Smooth muscle cell (in vitro differentiated cells): Measurements from ENCODE around the gene PAIP2. TPM values are rescaled to one million over a fixed set of nuclear protein-coding genes. Genes with fewer than 3 reads are reported as not detected.
"Not testable (repeated sequence)": the region's sequence is repeated elsewhere in the genome, so short reads cannot be mapped to it uniquely, and the experiment has no call there.

Experiments
- DNase-seq: peaks from one replicate; lab custom pipeline; 2025; ENCODE audit not compliant: unreplicated experiment; lab: John Stamatoyannopoulos, UW
- H2AFZ ChIP-seq: fragments of 200-600 bp; sonication (generic); 2 replicates; pipeline ENCODE4 v1.6.0; 2016; ENCODE audit warnings: antibody characterized with exemption, low read depth, mild to moderate bottlenecking
- H3F3A ChIP-seq: fragments of 200-600 bp; sonication (generic); 2 replicates; pipeline ENCODE4 v1.6.0; 2017; ENCODE audit warnings: antibody characterized with exemption, low read depth
- H3K27ac ChIP-seq: fragments of 200-600 bp; sonication (generic); 2 replicates; pipeline ENCODE4 v1.5.1; 2016; ENCODE audit warnings: low read depth, mild to moderate bottlenecking
- H3K27me3 ChIP-seq: fragments of 200-600 bp; sonication (generic); 2 replicates; pipeline ENCODE4 v1.6.1; 2016; ENCODE audit warnings: low read depth, mild to moderate bottlenecking
- H3K36me3 ChIP-seq: fragments of 200-600 bp; sonication (generic); 2 replicates; pipeline ENCODE4 v1.5.1; 2016; ENCODE audit warnings: low read depth
- H3K4me1 ChIP-seq: fragments of 200-600 bp; sonication (generic); 2 replicates; pipeline ENCODE4 v1.5.1; 2016; ENCODE audit warnings: low read depth
- H3K4me2 ChIP-seq: fragments of 200-600 bp; sonication (generic); 2 replicates; pipeline ENCODE4 v1.6.0; 2016; ENCODE audit warnings: mild to moderate bottlenecking
- H3K4me3 ChIP-seq: fragments of 200-600 bp; sonication (generic); 2 replicates; pipeline ENCODE4 v1.5.1; 2016; ENCODE audit warnings: mild to moderate bottlenecking
- H3K79me2 ChIP-seq: fragments of 200-600 bp; sonication (generic); 2 replicates; pipeline ENCODE4 v1.6.0; 2016; ENCODE audit warnings: low read depth, mild to moderate bottlenecking
- H3K9ac ChIP-seq: fragments of 200-600 bp; sonication (generic); 2 replicates; pipeline ENCODE4 v1.6.0; 2016; ENCODE audit warnings: low read depth
- H3K9me3 ChIP-seq: fragments of 200-600 bp; sonication (generic); replicated peaks from 2 replicates; pipeline ENCODE4 v1.5.1; 2016; ENCODE audit warnings: low read depth
- H4K20me1 ChIP-seq: fragments of 200-600 bp; sonication (generic); 2 replicates; pipeline ENCODE4 v1.6.0; 2016; ENCODE audit warnings: low read depth
- CTCF ChIP-seq: fragments of 200-600 bp; sonication (generic); IDR thresholded peaks from 2 replicates; pipeline ENCODE4 v1.5.1; 2017; ENCODE audit warnings: borderline replicate concordance, mild to moderate bottlenecking, antibody characterized with exemption; ENCODE audit not compliant: insufficient read depth, poor library complexity, severe bottlenecking
- WGBS: methylation state at CpG from one replicate; pipeline ENCODE4 v1.1.7; 2016; ENCODE audit warnings: low lambda C conversion rate; 5-methylcytosine and 5-hydroxymethylcytosine counted together
- polyA plus RNA-seq: library from polyadenylated mRNA; unstranded; fragments of >200 nt; fragmentation: Nextera tagmentation; extraction: Ambion mirVana; gene quantifications from 2 replicates; pipeline ENCODE4 v1.2.1, GENCODE V29; 2016
- total RNA-seq: library from RNA; depleted of rRNA; stranded (reverse); fragments of >200 nt; gene quantifications from 2 replicates; pipeline ENCODE4 v1.2.3, GENCODE V29; 2014

PAIP2 gene
- total and polyA plus RNA-seq, 2 experiments from 2014 or later = 98.1 to 123 TPM

- H3K4me3 ChIP-seq = no peak overlapping the region
- no peak for DNase-seq
- no peaks in the 10 kb centered on the region for H3K4me1 ChIP-seq
- peaks cover 5% of the 10 kb centered on the region for H3K36me3 ChIP-seq
- H3K27ac ChIP-seq = no peak overlapping the region
- no peaks in the 10 kb centered on the region for H3K9me3 ChIP-seq
- H3K79me2 ChIP-seq = peaks cover 100% of the 10 kb centered on the region
- no peaks in the 10 kb centered on the region for H3F3A ChIP-seq
- H2AFZ ChIP-seq = no peak overlapping the region
- TF ChIP-seq CTCF = no peak
- H4K20me1 ChIP-seq = peaks cover 100% of the 10 kb centered on the region
- WGBS = 97% methylated on average over 3 of the region's 3 CpGs
- H3K4me2 ChIP-seq = no peak overlapping the region
- H3K27me3 ChIP-seq = no peaks in the 10 kb centered on the region
- H3K9ac ChIP-seq = no peak overlapping the region
Observed at GRCh38 chr5:139354186-139354585, 12.5 kb downstream of the PAIP2 start.

DNA sequence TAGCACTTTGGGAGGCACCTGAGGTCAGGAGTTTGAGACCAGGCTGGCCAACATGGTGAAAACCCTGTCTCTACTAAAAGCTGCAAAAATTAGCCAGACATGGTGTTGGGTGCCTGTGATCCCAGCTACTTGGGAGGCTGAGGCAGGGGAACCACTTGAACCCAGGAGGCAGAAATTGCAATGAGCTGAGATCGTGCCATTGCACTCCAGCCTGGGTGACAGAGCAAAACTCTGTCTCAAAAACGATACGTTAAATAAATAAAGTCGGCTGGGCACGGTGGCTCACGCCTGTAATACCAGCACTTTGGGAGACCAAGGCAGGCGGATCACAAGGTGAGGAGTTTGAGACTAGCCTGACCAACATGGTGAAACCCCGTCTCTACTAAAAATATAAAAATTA lies 14.2 kb downstream of the PAIP2 start:
- Histone ChIP-seq H4K20me1 (peaks cover 100% of the 10 kb centered on the region), H3K79me2 (peaks cover 100% of the 10 kb centered on the region)
- H3F3A ChIP-seq, H3K27me3 ChIP-seq, H3K9me3 ChIP-seq, H3K36me3 ChIP-seq, H3K27ac ChIP-seq, H3K4me2 ChIP-seq, H3K9ac ChIP-seq, H2AFZ ChIP-seq, H3K4me3 ChIP-seq, DNase-seq, H3K4me1 ChIP-seq: not testable (repeated sequence)
- WGBS = 98% methylated on average over 8 of the region's 8 CpGs

DNA sequence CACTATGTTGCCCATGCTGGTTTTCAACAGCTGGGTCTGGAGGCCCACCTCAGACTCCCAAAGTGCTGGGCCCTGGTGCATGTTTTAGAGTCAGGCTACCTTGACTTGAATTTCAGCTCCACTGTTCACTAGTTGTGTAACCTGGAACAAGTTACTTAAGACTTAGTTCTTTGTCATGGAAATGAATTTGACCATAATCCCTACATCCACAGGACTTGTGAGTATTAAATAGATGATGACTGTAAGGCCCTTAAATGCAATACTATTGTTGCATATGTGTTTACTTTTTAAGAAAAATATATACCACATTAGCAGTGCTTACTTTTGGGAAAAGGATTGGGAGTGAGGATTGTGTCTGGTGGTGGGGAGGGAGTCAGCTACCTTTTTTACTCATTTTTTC lies 16.4 kb downstream of the PAIP2 start:
- Histone ChIP-seq H3K79me2 (peaks cover 100% of the 10 kb centered on the region), H3K27me3 (no peaks in the 10 kb centered on the region), H3K36me3 (peaks cover 5% of the 10 kb centered on the region), H3F3A (no peaks in the 10 kb centered on the region), H3K4me1 (no peaks in the 10 kb centered on the region), H2AFZ (no peak overlapping the region), H4K20me1 (peaks cover 100% of the 10 kb centered on the region), H3K4me3 (no peak overlapping the region), H3K9me3 (no peaks in the 10 kb centered on the region), H3K27ac (no peak overlapping the region), H3K9ac (no peak overlapping the region), H3K4me2 (no peak overlapping the region)
- no peak for DNase-seq
- no peak for TF ChIP-seq CTCF

- no peaks in the 10 kb centered on the region for H3K4me1 ChIP-seq
- DNase-seq = no peak
- H3K4me3 ChIP-seq = no peak overlapping the region
- peaks cover 98% of the 10 kb centered on the region for H4K20me1 ChIP-seq
- peaks cover 14% of the 10 kb centered on the region for H3K36me3 ChIP-seq
- H3K4me2 ChIP-seq = no peak overlapping the region
- H3K27me3 ChIP-seq = no peaks in the 10 kb centered on the region
- 98% methylated on average over 4 of the region's 4 CpGs for WGBS
- TF ChIP-seq CTCF = no peak
- no peaks in the 10 kb centered on the region for H3F3A ChIP-seq
- no peak overlapping the region for H3K27ac ChIP-seq
- peaks cover 85% of the 10 kb centered on the region for H3K79me2 ChIP-seq
- H3K9me3 ChIP-seq = no peaks in the 10 kb centered on the region
- H2AFZ ChIP-seq = no peak overlapping the region
- H3K9ac ChIP-seq = no peak overlapping the region
Observed at GRCh38 chr5:139360384-139360783, 18.7 kb downstream of the PAIP2 start.
